IMR-90 (cell line): Measurements from ENCODE around the gene TAPBP. TPM values are rescaled to one million over a fixed set of nuclear protein-coding genes. Genes with fewer than 3 reads are reported as not detected.
A peak's percentile ranks its signal among the peaks of the same experiment; 100 is the strongest.

Source experiments
- ATAC-seq: fragments of 200-7000 bp; cut with Tn5 transposase; 2 replicates; pipeline ENCODE4 v1.9.1; 2020; ENCODE audit warnings: low read depth, mild to moderate bottlenecking, moderate library complexity
- BruUV-seq: library from RNA; stranded (reverse); fragments of 400-500 nt; replicated peaks from 2 replicates; lab custom pipeline; 2021; lab: Mats Ljungman, UMichigan
- CTCF ChIA-PET: fragments of 300-600 bp; formaldehyde crosslinking; extraction: SDS; loops from one replicate; lab custom pipeline; 2021; ENCODE audit warnings: antibody characterized with exemption; lab: Yijun Ruan, JAX
- POLR2A ChIA-PET: fragments of 300-600 bp; sonication (Branson Sonifier 250); formaldehyde crosslinking; loops from one replicate; lab custom pipeline; 2022; ENCODE audit warnings: antibody characterized with exemption; ENCODE audit not compliant: unreplicated experiment; lab: Charles Lee
- DNase-seq: peaks from one replicate; pipeline ENCODE4 v3.0.0; 2013
- H2AFZ ChIP-seq: replicated peaks from 2 replicates; pipeline ENCODE3; 2013; ENCODE audit warnings: low read length, mild to moderate bottlenecking; ENCODE audit not compliant: poor library complexity
- H2AK5ac ChIP-seq: 2 replicates; pipeline ENCODE4 v1.6.1; 2013; ENCODE audit warnings: low read depth, low read length, inconsistent platforms
- H2AK9ac ChIP-seq: replicated peaks from 2 replicates; pipeline ENCODE3; 2013; ENCODE audit warnings: mild to moderate bottlenecking, low read depth, low read length, moderate library complexity; ENCODE audit not compliant: poor library complexity
- H2BK120ac ChIP-seq: 2 replicates; pipeline ENCODE4 v1.6.1; 2013; ENCODE audit warnings: low read depth, low read length, inconsistent platforms
- H2BK15ac ChIP-seq: 3 replicates; pipeline ENCODE4 v1.6.1; 2013; ENCODE audit warnings: low read depth, low read length, inconsistent platforms
- H2BK20ac ChIP-seq: 2 replicates; pipeline ENCODE4 v1.6.1; 2013; ENCODE audit warnings: low read depth, mild to moderate bottlenecking, inconsistent platforms, low read length, moderate library complexity
- H2BK5ac ChIP-seq: 2 replicates; pipeline ENCODE4 v1.6.1; 2013; ENCODE audit warnings: mild to moderate bottlenecking, low read depth, low read length, inconsistent platforms; ENCODE audit not compliant: poor library complexity, severe bottlenecking
- H3K14ac ChIP-seq: replicated peaks from 2 replicates; pipeline ENCODE4 v1.6.1; 2013; ENCODE audit warnings: low read depth, low read length, inconsistent platforms
- H3K18ac ChIP-seq: 2 replicates; pipeline ENCODE4 v1.6.1; 2013; ENCODE audit warnings: low read depth, low read length, control low read depth
- H3K23ac ChIP-seq: 2 replicates; pipeline ENCODE4 v1.6.1; 2013; ENCODE audit warnings: low read depth, low read length, inconsistent platforms
- H3K27ac ChIP-seq: 2 replicates; pipeline ENCODE4 v1.5.1; 2013; ENCODE audit warnings: mild to moderate bottlenecking, control low read depth, low read length; ENCODE audit not compliant: insufficient read depth
- H3K27me3 ChIP-seq: 2 replicates; pipeline ENCODE4 v1.6.1; 2013; ENCODE audit warnings: low read length; ENCODE audit not compliant: control insufficient read depth, insufficient read depth
- H3K36me3 ChIP-seq: 2 replicates; pipeline ENCODE4 v1.6.1; 2013; ENCODE audit warnings: low read length, mixed read lengths; ENCODE audit not compliant: control insufficient read depth, insufficient read depth
- H3K4ac ChIP-seq: 2 replicates; pipeline ENCODE4 v1.6.1; 2013; ENCODE audit warnings: low read depth, low read length, inconsistent platforms
- H3K4me1 ChIP-seq: 2 replicates; pipeline ENCODE4 v1.6.1; 2013; ENCODE audit warnings: low read length, mixed read lengths; ENCODE audit not compliant: control insufficient read depth, insufficient read depth
- H3K4me2 ChIP-seq: 2 replicates; pipeline ENCODE4 v1.6.1; 2013; ENCODE audit warnings: low read depth, mild to moderate bottlenecking, control low read depth, low read length, moderate library complexity
- H3K4me3 ChIP-seq: 2 replicates; pipeline ENCODE4 v1.5.1; 2013; ENCODE audit warnings: low read depth, mild to moderate bottlenecking, control low read depth, low read length, moderate library complexity; ENCODE audit not compliant: insufficient read depth
- H3K56ac ChIP-seq: 2 replicates; pipeline ENCODE4 v1.6.1; 2013; ENCODE audit warnings: low read length, inconsistent platforms; ENCODE audit not compliant: insufficient read depth; ENCODE audit errors: extremely low read depth
- H3K79me1 ChIP-seq, 2 experiments: 2 replicates each; pipeline ENCODE4 v1.6.1; 2013; ENCODE audit warnings: low read length in 2 of 2, inconsistent platforms in 1 of 2, low read depth in 1 of 2
- H3K9ac ChIP-seq: 2 replicates; pipeline ENCODE4 v1.6.1; 2013; ENCODE audit warnings: low read depth, low read length, control low read depth
- H3K9me1 ChIP-seq: 2 replicates; pipeline ENCODE4 v1.6.1; 2013; ENCODE audit warnings: low read length, inconsistent platforms; ENCODE audit not compliant: insufficient read depth
- H3K9me3 ChIP-seq: 2 replicates; pipeline ENCODE4 v1.6.1; 2013; ENCODE audit warnings: low read length; ENCODE audit not compliant: control insufficient read depth, insufficient read depth
- H4K20me1 ChIP-seq: 2 replicates; pipeline ENCODE4 v1.6.1; 2013; ENCODE audit warnings: low read length, inconsistent platforms; ENCODE audit not compliant: insufficient read depth
- H4K5ac ChIP-seq: 2 replicates; pipeline ENCODE4 v1.6.1; 2013; ENCODE audit warnings: mild to moderate bottlenecking, low read depth, low read length, control low read depth
- H4K8ac ChIP-seq, 2 experiments: 2 replicates each; pipeline ENCODE4 v1.6.1; 2013; ENCODE audit warnings: low read depth in 2 of 2, low read length in 2 of 2, control low read depth in 1 of 2, inconsistent platforms in 1 of 2
- H4K91ac ChIP-seq: 2 replicates; pipeline ENCODE4 v1.6.1; 2013; ENCODE audit warnings: low read depth, low read length, inconsistent platforms; ENCODE audit not compliant: insufficient read depth
- BHLHE40 ChIP-seq: fragments of 150-350 bp; IDR thresholded peaks from 2 replicates; pipeline ENCODE4 v1.6.1; 2016; ENCODE audit warnings: mild to moderate bottlenecking, low read depth, low read length
- CHD1 ChIP-seq: IDR thresholded peaks from 2 replicates; pipeline ENCODE4 v1.6.1; 2012; ENCODE audit warnings: low read depth, low read length, improper control_type of control experiment
- FOS ChIP-seq: fragments of 150-350 bp; IDR thresholded peaks from 2 replicates; pipeline ENCODE4 v1.6.1; 2016; ENCODE audit warnings: low read depth, low read length
- MAFK ChIP-seq: IDR thresholded peaks from 2 replicates; pipeline ENCODE4 v1.6.1; 2012; ENCODE audit warnings: low read depth, low read length, improper control_type of control experiment
- MAZ ChIP-seq: IDR thresholded peaks from 2 replicates; pipeline ENCODE4 v1.6.1; 2012; ENCODE audit warnings: low read depth, mild to moderate bottlenecking, low read length, improper control_type of control experiment, moderate library complexity, borderline replicate concordance
- MXI1 ChIP-seq: IDR thresholded peaks from 2 replicates; pipeline ENCODE4 v1.6.1; 2012; ENCODE audit warnings: low read depth, mild to moderate bottlenecking, low read length, moderate library complexity, borderline replicate concordance
- POLR2A ChIP-seq: IDR thresholded peaks from 2 replicates; pipeline ENCODE4 v1.6.1; 2012; ENCODE audit warnings: mild to moderate bottlenecking, low read depth, low read length
- RAD21 ChIP-seq: IDR thresholded peaks from 2 replicates; pipeline ENCODE4 v1.6.1; 2012; ENCODE audit warnings: low read length, improper control_type of control experiment
- RFX5 ChIP-seq: IDR thresholded peaks from 2 replicates; pipeline ENCODE4 v1.8.0; 2012; ENCODE audit warnings: low read depth, mild to moderate bottlenecking, low read length, moderate library complexity
- SMC3 ChIP-seq: fragments of 150-350 bp; IDR thresholded peaks from 2 replicates; pipeline ENCODE4 v1.6.1; 2016; ENCODE audit warnings: low read depth, mild to moderate bottlenecking, antibody characterized with exemption, low read length, moderate library complexity
- whole genome bisulfite sequencing, 2 experiments: methylation state at CpG; one replicate each; pipeline versions ENCODE4 v1.1.5 to v1.1.7; 2013; ENCODE audit warnings: missing lambda C conversion rate in 2 of 2; ENCODE audit not compliant: insufficient read length in 1 of 2; ENCODE audit errors: extremely low coverage in 2 of 2; 5-methylcytosine and 5-hydroxymethylcytosine counted together
- dilution Hi-C: fragments of 300-500 bp; cut with HindIII; formaldehyde crosslinking; loops from one replicate; pipeline ENCODE4 v1.14.3; 2018; ENCODE audit warnings: low sequenced_read_pairs; ENCODE audit not compliant: unreplicated experiment
- in situ Hi-C: fragments of 300-500 bp; cut with MboI; formaldehyde crosslinking; loops from 3 replicates; pipeline ENCODE4 v1.14.3; 2019; ENCODE audit warnings: low sequenced_read_pairs, inconsistent platforms, mixed read lengths
- intact Hi-C: fragments of 100-400 bp; cut with micrococcal nuclease; formaldehyde crosslinking; loops from 2 replicates; pipeline ENCODE4 v1.10.0; 2022
- polyA plus RNA-seq, 3 experiments: library from polyadenylated mRNA; depleted of rRNA; stranded (reverse); fragments of >200 nt; gene quantifications; 2 replicates each; pipeline ENCODE4 v1.2.3, GENCODE V29; 2012; ENCODE audit warnings: low replicate concordance in 1 of 3
- total RNA-seq: library from RNA; depleted of rRNA; stranded (reverse); fragments of >200 nt; gene quantifications from 2 replicates; pipeline ENCODE4 v1.2.3, GENCODE V29; 2012
- TF ChIP-seq, protein P1 (sequence below): fragments of 150-350 bp; IDR thresholded peaks from 2 replicates; pipeline ENCODE4 v1.6.1; 2017; ENCODE audit warnings: mild to moderate bottlenecking, antibody characterized with exemption, low read length, low read depth
- TF ChIP-seq, protein P2 (sequence below): conservative IDR thresholded peaks from 2 replicates; pipeline ENCODE4 v1.5.1; 2012; ENCODE audit warnings: mild to moderate bottlenecking, low read depth, low read length, improper control_type of control experiment

Gene TAPBP
- total and polyA plus RNA-seq, 2 of the 4 experiments (the other 2 are of a cell fraction): 13.1 to 63.3 TPM

DNA sequence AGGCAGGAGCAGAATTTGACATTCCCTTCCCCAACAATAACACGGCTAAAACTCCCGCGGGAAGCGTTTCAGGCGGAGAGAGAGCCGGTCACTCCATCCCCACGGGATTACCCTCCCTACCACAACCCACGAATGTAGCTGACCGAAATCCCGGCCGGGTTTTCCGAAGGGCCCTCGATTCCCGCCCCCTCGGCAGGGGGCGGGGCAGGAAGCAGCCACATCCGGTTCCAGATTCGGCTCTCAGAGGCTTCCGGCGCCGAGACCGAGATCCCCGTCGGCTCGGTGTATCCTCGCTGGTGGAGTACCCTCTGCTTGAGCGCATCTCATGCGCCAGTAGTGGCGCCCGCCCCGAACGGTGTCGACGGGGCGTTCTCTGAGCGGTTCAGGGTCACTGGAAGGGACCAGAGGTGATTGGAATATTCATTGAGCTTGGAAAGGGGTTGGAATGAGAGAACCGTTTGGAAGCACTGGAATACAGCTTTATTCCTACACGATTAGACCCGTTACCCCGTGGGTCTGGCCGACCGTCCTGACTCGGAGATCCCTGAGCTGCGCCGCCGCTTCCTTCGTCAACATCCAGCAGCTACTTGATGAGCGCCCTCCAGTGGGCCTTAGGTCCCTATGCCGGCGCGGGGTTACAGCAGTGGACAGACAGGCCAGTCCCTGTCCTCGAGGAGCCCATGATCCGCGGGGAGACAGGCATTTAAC, 14.5 kb downstream of the TAPBP start:
- peak overlapping the region; percentile 55 for H3K18ac ChIP-seq
- H3K9me3 ChIP-seq: no peaks in the 10 kb centered on the region
- H3K23ac ChIP-seq: peak overlapping the region; percentile 99
- peaks cover 12% of the 10 kb centered on the region for H4K20me1 ChIP-seq
- TF ChIP-seq FOS: no peak
- TF ChIP-seq, protein P1, sequence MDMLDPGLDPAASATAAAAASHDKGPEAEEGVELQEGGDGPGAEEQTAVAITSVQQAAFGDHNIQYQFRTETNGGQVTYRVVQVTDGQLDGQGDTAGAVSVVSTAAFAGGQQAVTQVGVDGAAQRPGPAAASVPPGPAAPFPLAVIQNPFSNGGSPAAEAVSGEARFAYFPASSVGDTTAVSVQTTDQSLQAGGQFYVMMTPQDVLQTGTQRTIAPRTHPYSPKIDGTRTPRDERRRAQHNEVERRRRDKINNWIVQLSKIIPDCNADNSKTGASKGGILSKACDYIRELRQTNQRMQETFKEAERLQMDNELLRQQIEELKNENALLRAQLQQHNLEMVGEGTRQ: no peak; the same call in 1 of the 2 replicates
- TF ChIP-seq, protein P2, sequence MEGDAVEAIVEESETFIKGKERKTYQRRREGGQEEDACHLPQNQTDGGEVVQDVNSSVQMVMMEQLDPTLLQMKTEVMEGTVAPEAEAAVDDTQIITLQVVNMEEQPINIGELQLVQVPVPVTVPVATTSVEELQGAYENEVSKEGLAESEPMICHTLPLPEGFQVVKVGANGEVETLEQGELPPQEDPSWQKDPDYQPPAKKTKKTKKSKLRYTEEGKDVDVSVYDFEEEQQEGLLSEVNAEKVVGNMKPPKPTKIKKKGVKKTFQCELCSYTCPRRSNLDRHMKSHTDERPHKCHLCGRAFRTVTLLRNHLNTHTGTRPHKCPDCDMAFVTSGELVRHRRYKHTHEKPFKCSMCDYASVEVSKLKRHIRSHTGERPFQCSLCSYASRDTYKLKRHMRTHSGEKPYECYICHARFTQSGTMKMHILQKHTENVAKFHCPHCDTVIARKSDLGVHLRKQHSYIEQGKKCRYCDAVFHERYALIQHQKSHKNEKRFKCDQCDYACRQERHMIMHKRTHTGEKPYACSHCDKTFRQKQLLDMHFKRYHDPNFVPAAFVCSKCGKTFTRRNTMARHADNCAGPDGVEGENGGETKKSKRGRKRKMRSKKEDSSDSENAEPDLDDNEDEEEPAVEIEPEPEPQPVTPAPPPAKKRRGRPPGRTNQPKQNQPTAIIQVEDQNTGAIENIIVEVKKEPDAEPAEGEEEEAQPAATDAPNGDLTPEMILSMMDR: peak; percentile 82
- peak; percentile 57 for TF ChIP-seq RAD21
- peak; percentile 95 for TF ChIP-seq MAZ
- TF ChIP-seq POLR2A: peak; percentile 91
- 0 out of 2 replicates have a peak, but pooled peaks have one; percentile 17 for TF ChIP-seq BHLHE40
- no peak for TF ChIP-seq MAFK
- peak; percentile 54 for TF ChIP-seq MXI1
- peak; percentile 46 for TF ChIP-seq SMC3
- peak; percentile 91 for TF ChIP-seq CHD1
- no peak for TF ChIP-seq RFX5
- H3K27ac ChIP-seq: peak overlapping the region; percentile 87
- 1% methylated on average over 16 of the region's 54 CpGs; no CpG with 5 or more reads in 1 of the 2 experiments for WGBS, 2 experiments
- H2AK5ac ChIP-seq: peak overlapping the region; percentile 90
- ChIA-PET CTCF (interaction anchor here (0.6 to 1.0 kb wide), 3 partner anchors 10 to 75 kb away, joined by 3 to 5 read pairs (median 3); partner anchors contain the start of genes PFDN6 and WDR46), POLR2A (interaction anchor here (1.0 kb wide), 1 partner anchor 14 kb away, joined by 3 read pairs; the partner anchor contains the start of gene TAPBP)
- H2BK20ac ChIP-seq: no peak overlapping the region
- intact Hi-C loops (loop anchor here (1.0 to 5.0 kb wide), 2 partner anchors 14 to 118 kb away; partner anchors contain the start of gene CUTA), in situ Hi-C loops (no loop called here), dilution Hi-C loops (no loop called here)
- DNase-seq (peak; percentile 88), ATAC-seq (peak; percentile 70)
- peak overlapping the region; percentile 95 for H3K4me2 ChIP-seq
- peak overlapping the region; percentile 93 for H2AFZ ChIP-seq
- H2BK5ac ChIP-seq: peak overlapping the region; percentile 91
- peak overlapping the region; percentile 93 for H3K56ac ChIP-seq
- H4K8ac ChIP-seq: peak overlapping the region; percentile 46 to 87
- H3K9me1 ChIP-seq: no peaks in the 10 kb centered on the region
- TSS peak; percentile 77 for BruUV-seq
- peak overlapping the region; percentile 78 for H3K4me3 ChIP-seq
- H3K36me3 ChIP-seq: peaks cover 19% of the 10 kb centered on the region
- no peak overlapping the region for H2BK15ac ChIP-seq
- no peaks in the 10 kb centered on the region for H3K4me1 ChIP-seq
- peak overlapping the region; percentile 95 for H3K4ac ChIP-seq
- peak overlapping the region; percentile 77 for H2BK120ac ChIP-seq
- peak overlapping the region; percentile 96 for H3K14ac ChIP-seq
- H3K79me1 ChIP-seq: peaks cover 15 to 38% of the 10 kb centered on the region in 2 experiments; a peak in 3 of 4 replicates
- peak overlapping the region; percentile 91 for H3K9ac ChIP-seq
- H2AK9ac ChIP-seq: peak overlapping the region; percentile 98
- no peaks in the 10 kb centered on the region for H3K27me3 ChIP-seq
- H4K5ac ChIP-seq: peak overlapping the region; percentile 50
- H4K91ac ChIP-seq: peak overlapping the region; percentile 88
